Progenitor cell of endocrine pancreas (in vitro differentiated cells): ENCODE results near the gene PTGDS. TPM values are rescaled to one million over a fixed set of nuclear protein-coding genes. Genes with fewer than 3 reads are reported as not detected.

ENCODE experiments used
- DNase-seq: peaks from one replicate; pipeline ENCODE4 v3.0.0; 2021; ENCODE audit warnings: low spot score; ENCODE audit not compliant: unreplicated experiment
- H3K27ac Mint-ChIP-seq: 2 replicates; pipeline ENCODE4 v1.8.0; 2021; ENCODE audit warnings: mild to moderate bottlenecking, moderate library complexity, mixed read lengths
- H3K27me3 Mint-ChIP-seq: 2 replicates; pipeline ENCODE4 v1.8.0; 2021; ENCODE audit warnings: mixed read lengths
- H3K36me3 Mint-ChIP-seq: 2 replicates; pipeline ENCODE4 v1.8.0; 2022; ENCODE audit warnings: mixed read lengths; ENCODE audit not compliant: insufficient read depth
- H3K4me1 Mint-ChIP-seq: 2 replicates; pipeline ENCODE4 v1.8.0; 2021; ENCODE audit warnings: low read depth, mixed read lengths
- H3K4me3 Mint-ChIP-seq: 2 replicates; pipeline ENCODE4 v1.8.0; 2021; ENCODE audit warnings: low read depth, mild to moderate bottlenecking, moderate library complexity, mixed read lengths
- H3K9me3 Mint-ChIP-seq: 2 replicates; pipeline ENCODE4 v1.8.0; 2021; ENCODE audit warnings: low read depth, mixed read lengths
- total RNA-seq: library from RNA; stranded (reverse); gene quantifications from 2 replicates; pipeline ENCODE4 v1.2.1, GENCODE V29; 2021
- TF ChIP-seq, protein P1 (sequence below): fragments of 200-600 bp; sonication (generic); IDR thresholded peaks from one replicate; pipeline ENCODE4 v1.5.0; 2021; ENCODE audit warnings: antibody characterized with exemption, mild to moderate bottlenecking; ENCODE audit not compliant: unreplicated experiment

PTGDS gene
- total RNA-seq, 1 donor from 2014 or later = not detected

DNA sequence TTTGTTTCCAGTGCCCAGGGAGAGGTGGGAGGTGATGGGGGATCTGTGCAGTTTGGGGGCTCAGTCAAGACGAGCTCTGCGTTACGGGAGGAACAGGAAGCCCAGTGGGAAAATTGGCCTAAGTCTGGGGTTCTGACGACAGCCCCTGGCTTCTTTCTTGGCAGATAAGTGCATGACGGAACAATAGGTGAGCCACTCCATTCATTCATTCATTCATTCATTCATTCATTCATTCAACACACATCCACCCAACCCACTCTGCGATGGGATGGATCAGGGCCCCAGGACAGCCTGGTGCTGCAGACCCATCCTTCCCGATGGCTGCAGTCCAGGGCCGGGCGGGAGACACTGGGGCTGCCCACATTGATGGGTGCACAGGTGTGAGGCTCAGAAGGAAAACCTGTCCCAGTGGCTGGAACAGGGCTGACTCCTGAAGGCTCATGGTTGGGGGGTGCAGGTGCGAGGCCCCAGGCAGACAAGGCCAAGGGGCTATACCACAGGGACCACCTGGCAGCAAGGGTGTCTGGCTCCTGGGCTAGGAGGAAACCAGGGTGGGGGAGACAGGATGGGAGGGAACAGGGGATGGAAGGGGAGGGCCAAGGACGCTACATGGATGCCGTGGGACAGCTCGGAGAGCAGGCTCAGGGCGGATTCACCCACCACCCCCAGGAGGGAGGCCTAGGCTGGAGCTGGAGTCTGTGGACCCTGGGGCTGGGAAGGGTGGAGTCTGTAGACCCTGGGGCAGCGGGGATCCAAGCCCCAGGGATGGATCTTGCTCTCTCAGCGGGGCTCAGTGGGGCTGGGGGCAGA is 3.6 kb downstream of the PTGDS start:
- H3K9me3 Mint-ChIP-seq = no peaks in the 10 kb centered on the region
- H3K4me1 Mint-ChIP-seq = no peaks in the 10 kb centered on the region
- H3K4me3 Mint-ChIP-seq = no peak overlapping the region

GRCh38 chr9:136981588-136982231 is 4.4 kb downstream of the PTGDS start:
- H3K27ac Mint-ChIP-seq = no peak overlapping the region
- H3K27me3 Mint-ChIP-seq = peaks cover 17% of the 10 kb centered on the region
- H3K9me3 Mint-ChIP-seq = no peaks in the 10 kb centered on the region
- TF ChIP-seq, protein P1, sequence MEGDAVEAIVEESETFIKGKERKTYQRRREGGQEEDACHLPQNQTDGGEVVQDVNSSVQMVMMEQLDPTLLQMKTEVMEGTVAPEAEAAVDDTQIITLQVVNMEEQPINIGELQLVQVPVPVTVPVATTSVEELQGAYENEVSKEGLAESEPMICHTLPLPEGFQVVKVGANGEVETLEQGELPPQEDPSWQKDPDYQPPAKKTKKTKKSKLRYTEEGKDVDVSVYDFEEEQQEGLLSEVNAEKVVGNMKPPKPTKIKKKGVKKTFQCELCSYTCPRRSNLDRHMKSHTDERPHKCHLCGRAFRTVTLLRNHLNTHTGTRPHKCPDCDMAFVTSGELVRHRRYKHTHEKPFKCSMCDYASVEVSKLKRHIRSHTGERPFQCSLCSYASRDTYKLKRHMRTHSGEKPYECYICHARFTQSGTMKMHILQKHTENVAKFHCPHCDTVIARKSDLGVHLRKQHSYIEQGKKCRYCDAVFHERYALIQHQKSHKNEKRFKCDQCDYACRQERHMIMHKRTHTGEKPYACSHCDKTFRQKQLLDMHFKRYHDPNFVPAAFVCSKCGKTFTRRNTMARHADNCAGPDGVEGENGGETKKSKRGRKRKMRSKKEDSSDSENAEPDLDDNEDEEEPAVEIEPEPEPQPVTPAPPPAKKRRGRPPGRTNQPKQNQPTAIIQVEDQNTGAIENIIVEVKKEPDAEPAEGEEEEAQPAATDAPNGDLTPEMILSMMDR = no peak
- no peaks in the 10 kb centered on the region for H3K36me3 Mint-ChIP-seq
- H3K4me3 Mint-ChIP-seq = no peak overlapping the region
- DNase-seq = no peak
- no peaks in the 10 kb centered on the region for H3K4me1 Mint-ChIP-seq

More for the DNA sequence above, 3.6 kb downstream of the PTGDS start:
- Mint-ChIP-seq H3K36me3 (no peaks in the 10 kb centered on the region), H3K27ac (no peak overlapping the region), H3K27me3 (peaks cover 22% of the 10 kb centered on the region)
- TF ChIP-seq, protein P1 = no peak
- DNase-seq = no peak

- H3K4me1 Mint-ChIP-seq = no peaks in the 10 kb centered on the region
- H3K36me3 Mint-ChIP-seq = no peaks in the 10 kb centered on the region
- no peak for DNase-seq
- H3K9me3 Mint-ChIP-seq = no peaks in the 10 kb centered on the region
- H3K27ac Mint-ChIP-seq = no peak within 1 kb of the TSS
- no peak within 1 kb of the TSS for H3K4me3 Mint-ChIP-seq
- TF ChIP-seq, protein P1 = no peak
- peaks cover 12% of the 10 kb centered on the region for H3K27me3 Mint-ChIP-seq
Observed at GRCh38 chr9:136982232-136983051, 5.1 kb downstream of the PTGDS start, which contains the start of gene LCNL1. Gene LCNL1 (plus strand): TSS chr9:136982993. CDS start chr9:136983587, 594 bp downstream.

DNA sequence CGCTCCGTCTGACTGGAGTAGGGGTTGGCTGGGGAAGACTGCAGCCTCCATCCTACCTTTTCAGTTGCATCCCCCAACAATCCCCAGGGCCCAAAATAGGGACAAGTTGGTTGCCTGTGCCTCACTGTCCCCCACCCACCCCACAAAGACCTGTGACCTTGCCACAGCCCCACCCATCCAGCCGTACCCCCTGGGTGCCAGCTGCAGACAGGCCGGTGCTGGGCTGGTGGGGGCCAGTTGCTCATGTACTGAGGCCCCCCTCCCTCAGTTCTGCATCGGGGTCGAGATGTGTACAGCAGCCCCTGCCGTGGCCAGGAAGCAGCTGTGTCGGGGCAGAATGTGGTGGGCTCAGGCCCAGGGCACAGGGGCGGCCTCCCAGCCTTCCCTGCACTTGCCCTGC is 5.9 kb downstream of the PTGDS start:
- H3K27ac Mint-ChIP-seq = no peak overlapping the region
- H3K9me3 Mint-ChIP-seq = no peaks in the 10 kb centered on the region
- no peak overlapping the region for H3K4me3 Mint-ChIP-seq
- no peak for DNase-seq
- TF ChIP-seq, protein P1 = no peak
- H3K4me1 Mint-ChIP-seq = no peaks in the 10 kb centered on the region
- H3K36me3 Mint-ChIP-seq = no peaks in the 10 kb centered on the region
- peaks cover 13% of the 10 kb centered on the region for H3K27me3 Mint-ChIP-seq
